Measurements from ENCODE around the gene CAMTA2.
A peak's percentile ranks its signal among the peaks of the same experiment; 100 is the strongest.

Gene CAMTA2

DNA sequence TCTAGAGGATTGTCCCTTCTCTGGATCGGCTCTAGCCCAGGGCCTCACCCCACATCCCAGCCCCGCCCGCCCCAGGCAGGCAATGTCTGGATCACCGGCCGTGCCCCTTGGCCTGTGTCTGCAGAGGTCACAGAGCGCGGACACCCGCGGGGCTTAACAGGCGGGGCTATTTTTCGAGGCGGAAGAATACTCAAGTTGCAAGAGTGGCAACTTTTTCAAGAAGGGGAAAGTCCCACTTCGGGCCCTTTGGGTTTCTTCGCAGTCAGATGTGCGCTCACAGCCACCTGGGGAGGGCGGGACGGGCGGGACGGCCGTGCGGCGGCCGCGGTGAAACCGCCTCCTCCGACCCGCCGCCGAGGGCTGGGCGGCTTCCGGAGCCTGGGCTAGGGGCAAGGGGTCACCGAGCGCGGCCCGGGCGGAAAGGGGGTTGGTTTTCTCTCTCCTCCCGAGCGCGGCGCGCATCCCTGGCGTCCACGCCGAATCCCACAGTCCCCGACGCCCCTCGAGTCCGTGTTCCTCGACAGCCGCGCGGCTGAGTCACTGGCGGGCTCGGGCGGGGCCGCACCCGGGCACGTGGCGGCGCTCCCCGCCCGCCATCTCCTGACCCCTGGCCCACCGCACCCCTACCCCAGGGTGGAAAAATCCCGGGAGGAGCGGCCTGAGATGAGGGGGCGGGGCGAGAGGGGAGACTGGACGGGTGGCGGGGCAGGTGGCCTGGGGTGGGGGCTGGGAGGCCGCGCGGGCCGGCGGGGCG is 38.0 kb downstream of the CAMTA2 start:
- DNase-seq (ENCODE audit: extremely low read depth, insufficient read length) = peak; percentile 91
- Histone ChIP-seq H3K36me3 (ENCODE audit: control insufficient read depth, insufficient read depth, low read length) (peaks cover 20% of the 10 kb centered on the region), H3K4me3 (replicated peaks; ENCODE audit: low read depth, low read length) (peak overlapping the region; percentile 100), H3K27me3 (replicated peaks; ENCODE audit: control insufficient read depth, insufficient read depth, low read length) (no peaks in the 10 kb centered on the region)
- TF ChIP-seq, protein P1, sequence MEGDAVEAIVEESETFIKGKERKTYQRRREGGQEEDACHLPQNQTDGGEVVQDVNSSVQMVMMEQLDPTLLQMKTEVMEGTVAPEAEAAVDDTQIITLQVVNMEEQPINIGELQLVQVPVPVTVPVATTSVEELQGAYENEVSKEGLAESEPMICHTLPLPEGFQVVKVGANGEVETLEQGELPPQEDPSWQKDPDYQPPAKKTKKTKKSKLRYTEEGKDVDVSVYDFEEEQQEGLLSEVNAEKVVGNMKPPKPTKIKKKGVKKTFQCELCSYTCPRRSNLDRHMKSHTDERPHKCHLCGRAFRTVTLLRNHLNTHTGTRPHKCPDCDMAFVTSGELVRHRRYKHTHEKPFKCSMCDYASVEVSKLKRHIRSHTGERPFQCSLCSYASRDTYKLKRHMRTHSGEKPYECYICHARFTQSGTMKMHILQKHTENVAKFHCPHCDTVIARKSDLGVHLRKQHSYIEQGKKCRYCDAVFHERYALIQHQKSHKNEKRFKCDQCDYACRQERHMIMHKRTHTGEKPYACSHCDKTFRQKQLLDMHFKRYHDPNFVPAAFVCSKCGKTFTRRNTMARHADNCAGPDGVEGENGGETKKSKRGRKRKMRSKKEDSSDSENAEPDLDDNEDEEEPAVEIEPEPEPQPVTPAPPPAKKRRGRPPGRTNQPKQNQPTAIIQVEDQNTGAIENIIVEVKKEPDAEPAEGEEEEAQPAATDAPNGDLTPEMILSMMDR (IDR thresholded peaks at IDR 0.05; ENCODE audit: insufficient read depth, low read length, poor library complexity, severe bottlenecking) = no peak

DNA sequence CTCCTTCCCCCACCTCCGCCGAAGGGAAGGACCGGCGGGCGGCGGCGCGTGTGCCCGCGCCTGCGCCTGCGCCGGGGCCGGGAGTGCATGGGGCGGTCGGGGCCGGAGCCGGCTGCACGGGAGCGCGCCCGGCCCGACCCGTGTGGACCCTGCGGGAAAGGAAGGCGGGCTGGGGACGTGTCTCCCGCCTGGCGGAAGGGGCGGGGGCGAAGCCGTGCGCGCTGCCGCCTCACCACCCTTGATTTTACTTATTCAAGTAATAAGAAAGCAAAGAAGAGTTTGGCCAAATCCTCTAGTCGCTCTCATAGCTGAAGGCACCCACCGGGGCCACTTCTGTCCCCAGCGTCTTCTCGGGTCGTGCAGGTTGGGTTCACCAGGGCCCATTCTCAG is 38.5 kb downstream of the CAMTA2 start:
- peak; percentile 94 for DNase-seq (ENCODE audit: extremely low read depth, insufficient read length)

DNA sequence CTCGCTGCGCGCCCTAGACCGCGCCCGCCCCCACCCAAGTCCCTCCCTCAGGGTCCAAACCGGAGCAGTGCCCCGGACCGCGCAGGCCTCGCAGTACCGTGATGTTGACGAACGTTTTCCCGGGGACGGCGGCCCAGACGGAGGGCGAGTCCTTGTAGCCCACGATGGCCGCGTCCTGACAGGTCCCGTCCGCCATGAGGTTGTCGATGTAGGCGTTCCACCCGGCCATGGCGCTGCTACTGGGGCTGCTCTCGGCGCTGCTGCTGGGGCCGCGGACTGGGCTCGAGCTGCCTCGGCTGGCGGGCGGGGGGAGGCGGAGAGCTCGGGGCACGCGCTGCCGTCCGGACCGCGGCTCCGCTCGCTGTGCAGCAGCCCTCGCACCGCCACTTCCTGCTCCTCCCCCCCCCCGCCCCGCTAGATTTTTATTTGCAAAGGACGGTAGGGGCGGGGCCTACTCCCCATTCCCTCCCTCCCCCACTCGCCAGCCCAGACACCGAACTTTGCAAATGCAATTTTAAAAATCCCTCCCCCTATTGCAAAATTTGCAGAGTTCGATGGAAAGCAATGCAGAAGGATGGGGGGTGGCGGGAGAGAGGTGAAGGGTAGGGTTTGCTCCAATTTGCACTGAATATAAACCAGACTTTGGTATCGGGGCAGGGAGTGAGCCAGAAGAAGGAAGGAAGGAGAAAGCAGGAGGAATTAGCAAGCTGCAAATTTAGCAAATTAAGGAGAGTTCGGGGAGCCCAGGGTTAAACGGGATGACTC is 39.1 kb downstream of the CAMTA2 start, which contains the start of gene PFN1:
PFN1 (minus strand) TSS at position 365 of the 765 bp plus-strand sequence; CDS start at position 229, 136 bp downstream.
- TF ChIP-seq, protein P1 (IDR thresholded peaks at IDR 0.05; ENCODE audit: insufficient read depth, low read length, poor library complexity, severe bottlenecking) = no peak
- peaks cover 21% of the 10 kb centered on the region for H3K36me3 ChIP-seq (ENCODE audit: control insufficient read depth, insufficient read depth, low read length)
- peak; percentile 91 for DNase-seq (ENCODE audit: extremely low read depth, insufficient read length)
- peak within 1 kb of the TSS; percentile 100 for H3K4me3 ChIP-seq (replicated peaks; ENCODE audit: low read depth, low read length)
- H3K27me3 ChIP-seq (replicated peaks; ENCODE audit: control insufficient read depth, insufficient read depth, low read length) = no peaks in the 10 kb centered on the region

More for the DNA sequence above, 38.5 kb downstream of the CAMTA2 start:
- Histone ChIP-seq H3K27me3 (replicated peaks; ENCODE audit: control insufficient read depth, insufficient read depth, low read length) (no peaks in the 10 kb centered on the region), H3K4me3 (replicated peaks; ENCODE audit: low read depth, low read length) (peak overlapping the region; percentile 100), H3K36me3 (ENCODE audit: control insufficient read depth, insufficient read depth, low read length) (peaks cover 21% of the 10 kb centered on the region)
- TF ChIP-seq, protein P1 (IDR thresholded peaks at IDR 0.05; ENCODE audit: insufficient read depth, low read length, poor library complexity, severe bottlenecking) = no peak

DNA sequence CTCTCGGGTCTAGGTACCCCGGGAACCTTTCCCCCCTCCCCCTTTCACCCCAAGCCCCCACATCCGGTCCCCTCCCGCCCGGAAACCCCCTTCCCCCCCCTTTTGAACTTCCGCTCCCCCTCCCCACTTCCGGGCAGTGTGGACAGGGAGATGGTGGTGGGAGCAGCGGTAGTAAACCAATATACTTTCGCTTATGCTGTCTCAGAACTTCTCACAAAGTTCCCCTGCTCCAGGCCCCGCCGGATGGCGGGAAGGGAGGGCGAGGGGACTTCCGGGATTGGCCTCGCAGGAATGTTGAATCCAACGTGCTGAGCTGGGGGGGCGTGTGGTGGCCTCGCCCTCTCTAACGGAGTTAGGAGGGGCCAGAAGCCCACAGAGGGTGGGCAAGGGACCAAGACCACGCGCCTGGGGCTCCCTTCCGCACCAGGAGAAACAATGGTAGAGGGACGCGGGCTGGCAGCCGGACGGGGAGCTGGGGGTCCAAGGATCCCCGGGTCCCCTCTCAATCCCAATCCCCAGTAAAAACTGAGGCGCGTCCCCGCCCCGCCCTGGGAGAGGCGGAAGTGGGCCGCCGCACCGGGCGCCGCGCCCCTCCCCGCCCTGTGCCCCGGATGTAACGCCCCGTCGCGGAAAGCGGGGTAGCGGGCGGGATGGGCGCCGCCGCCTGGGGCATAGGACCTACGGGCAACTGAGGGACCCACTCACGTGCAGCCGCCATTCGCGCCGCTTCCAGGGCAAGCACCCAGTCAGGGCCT is 39.9 kb downstream of the CAMTA2 start:
- no peaks in the 10 kb centered on the region for H3K27me3 ChIP-seq (replicated peaks; ENCODE audit: control insufficient read depth, insufficient read depth, low read length)
- H3K4me3 ChIP-seq (replicated peaks; ENCODE audit: low read depth, low read length) = peak overlapping the region; percentile 100
- TF ChIP-seq, protein P1 (IDR thresholded peaks at IDR 0.05; ENCODE audit: insufficient read depth, low read length, poor library complexity, severe bottlenecking) = no peak
- peaks cover 24% of the 10 kb centered on the region for H3K36me3 ChIP-seq (ENCODE audit: control insufficient read depth, insufficient read depth, low read length)
- DNase-seq (ENCODE audit: extremely low read depth, insufficient read length) = peak; percentile 83

DNA sequence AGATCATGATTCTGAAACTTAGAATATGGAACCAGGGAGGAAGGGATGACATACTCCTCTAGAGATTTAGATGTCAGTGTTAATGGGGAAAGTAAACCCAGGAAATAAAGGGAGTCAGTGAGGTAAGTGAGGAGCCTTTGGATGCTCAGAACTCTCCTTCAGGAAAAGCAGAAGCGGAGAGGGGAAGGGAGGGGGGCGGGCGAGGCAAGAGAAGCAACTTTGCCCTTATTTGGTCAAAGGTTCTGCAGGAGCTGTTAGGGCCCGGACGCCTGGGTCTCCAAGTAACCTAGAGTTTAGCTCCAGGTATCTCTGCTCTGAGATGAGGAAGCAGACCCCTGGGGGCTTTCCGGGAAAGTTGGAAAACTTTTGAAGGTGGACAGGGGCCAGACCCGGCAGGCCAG is 40.5 kb downstream of the CAMTA2 start:
- H3K36me3 ChIP-seq (ENCODE audit: control insufficient read depth, insufficient read depth, low read length) = peaks cover 24% of the 10 kb centered on the region
- TF ChIP-seq, protein P1 (IDR thresholded peaks at IDR 0.05; ENCODE audit: insufficient read depth, low read length, poor library complexity, severe bottlenecking) = no peak
- peak overlapping the region; percentile 100 for H3K4me3 ChIP-seq (replicated peaks; ENCODE audit: low read depth, low read length)

More for the DNA sequence above, 40.5 kb downstream of the CAMTA2 start:
- no peak for DNase-seq (ENCODE audit: extremely low read depth, insufficient read length)
- H3K27me3 ChIP-seq (replicated peaks; ENCODE audit: control insufficient read depth, insufficient read depth, low read length) = no peaks in the 10 kb centered on the region
